OCI-LY7 (cell line): Measurements from ENCODE around the gene GATAD1.

Experiments used
- EZH2phosphoT487 ChIP-seq: fragments of 200-600 bp; sonication (generic); IDR thresholded peaks from 2 replicates; pipeline ENCODE4 v1.6.1; 2018; ENCODE audit warnings: low read depth, borderline replicate concordance, mild to moderate bottlenecking, mixed run types, antibody characterized with exemption, low read length, moderate library complexity, mixed read lengths
- TF ChIP-seq, protein P1 (sequence below): fragments of 200-600 bp; sonication (generic); conservative IDR thresholded peaks from 2 replicates; pipeline ENCODE4 v1.5.1; 2014; ENCODE audit warnings: mild to moderate bottlenecking, antibody characterized with exemption, low read length, moderate library complexity, mixed read lengths

DNA sequence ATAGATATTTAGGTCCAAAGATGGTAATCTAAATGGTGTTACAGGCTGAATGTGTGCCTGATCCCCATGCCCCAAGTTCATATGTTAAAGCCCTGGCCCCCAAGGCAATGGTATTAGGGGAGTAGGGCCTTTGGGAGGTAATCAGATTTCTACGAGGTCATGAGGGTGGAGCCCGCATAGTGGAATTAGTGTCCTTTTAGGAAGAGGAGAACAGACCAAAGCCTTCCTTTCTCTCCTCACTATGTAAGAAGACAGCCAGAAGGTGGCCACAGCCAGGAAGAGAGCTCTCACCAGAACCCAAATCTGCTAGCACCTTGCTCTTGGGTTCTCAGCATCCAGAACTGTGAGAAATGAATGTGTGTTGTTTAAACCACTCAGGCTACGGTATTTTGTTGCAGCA is 15.3 kb downstream of the GATAD1 start:
- TF ChIP-seq, protein P1, sequence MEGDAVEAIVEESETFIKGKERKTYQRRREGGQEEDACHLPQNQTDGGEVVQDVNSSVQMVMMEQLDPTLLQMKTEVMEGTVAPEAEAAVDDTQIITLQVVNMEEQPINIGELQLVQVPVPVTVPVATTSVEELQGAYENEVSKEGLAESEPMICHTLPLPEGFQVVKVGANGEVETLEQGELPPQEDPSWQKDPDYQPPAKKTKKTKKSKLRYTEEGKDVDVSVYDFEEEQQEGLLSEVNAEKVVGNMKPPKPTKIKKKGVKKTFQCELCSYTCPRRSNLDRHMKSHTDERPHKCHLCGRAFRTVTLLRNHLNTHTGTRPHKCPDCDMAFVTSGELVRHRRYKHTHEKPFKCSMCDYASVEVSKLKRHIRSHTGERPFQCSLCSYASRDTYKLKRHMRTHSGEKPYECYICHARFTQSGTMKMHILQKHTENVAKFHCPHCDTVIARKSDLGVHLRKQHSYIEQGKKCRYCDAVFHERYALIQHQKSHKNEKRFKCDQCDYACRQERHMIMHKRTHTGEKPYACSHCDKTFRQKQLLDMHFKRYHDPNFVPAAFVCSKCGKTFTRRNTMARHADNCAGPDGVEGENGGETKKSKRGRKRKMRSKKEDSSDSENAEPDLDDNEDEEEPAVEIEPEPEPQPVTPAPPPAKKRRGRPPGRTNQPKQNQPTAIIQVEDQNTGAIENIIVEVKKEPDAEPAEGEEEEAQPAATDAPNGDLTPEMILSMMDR = no peak
- TF ChIP-seq EZH2phosphoT487 = no peak
